Osteocyte (in vitro differentiated cells): ENCODE data around the gene XRCC2. TPM values are rescaled to one million over a fixed set of nuclear protein-coding genes. Genes with fewer than 3 reads are reported as not detected.

Experiments
- DNase-seq: peaks from one replicate; pipeline ENCODE4 v3.0.0; 2021; ENCODE audit warnings: mixed read lengths; ENCODE audit not compliant: unreplicated experiment; ENCODE audit errors: extremely low spot score
- H3K27ac Mint-ChIP-seq: one replicate; pipeline ENCODE4 v1.8.0; 2021; ENCODE audit warnings: mild to moderate bottlenecking, mixed read lengths; ENCODE audit not compliant: unreplicated experiment
- H3K27me3 Mint-ChIP-seq: one replicate; pipeline ENCODE4 v1.8.0; 2021; ENCODE audit warnings: mixed read lengths; ENCODE audit not compliant: unreplicated experiment
- H3K36me3 Mint-ChIP-seq: one replicate; pipeline ENCODE4 v1.8.0; 2021; ENCODE audit warnings: mixed read lengths; ENCODE audit not compliant: unreplicated experiment
- H3K4me1 Mint-ChIP-seq: one replicate; pipeline ENCODE4 v1.8.0; 2021; ENCODE audit warnings: mixed read lengths; ENCODE audit not compliant: unreplicated experiment
- H3K4me3 Mint-ChIP-seq: one replicate; pipeline ENCODE4 v1.8.0; 2021; ENCODE audit warnings: mild to moderate bottlenecking, moderate library complexity, mixed read lengths; ENCODE audit not compliant: unreplicated experiment
- H3K9me3 Mint-ChIP-seq: one replicate; pipeline ENCODE4 v1.8.0; 2021; ENCODE audit warnings: mixed read lengths; ENCODE audit not compliant: unreplicated experiment
- CTCF ChIP-seq: fragments of 200-600 bp; sonication (generic); IDR thresholded peaks from 2 replicates; pipeline ENCODE4 v1.5.0; 2021; ENCODE audit warnings: antibody characterized with exemption, mild to moderate bottlenecking, moderate library complexity
- total RNA-seq: library from RNA; stranded (reverse); gene quantifications from 2 replicates; pipeline ENCODE4 v1.2.1, GENCODE V29; 2021

XRCC2 gene
- total RNA-seq, 1 donor from 2014 or later: 1.4 TPM

- peak overlapping the region; percentile 47 for H3K4me3 Mint-ChIP-seq
- no peaks in the 10 kb centered on the region for H3K27me3 Mint-ChIP-seq
- H3K9me3 Mint-ChIP-seq: no peaks in the 10 kb centered on the region
- DNase-seq: no peak
- no peaks in the 10 kb centered on the region for H3K36me3 Mint-ChIP-seq
- H3K4me1 Mint-ChIP-seq: peaks cover 16% of the 10 kb centered on the region
- H3K27ac Mint-ChIP-seq: no peak overlapping the region
- no peak for TF ChIP-seq CTCF
These were observed 2.1 kb upstream of the XRCC2 start for GRCh38 chr7:152677808-152678670.

GRCh38 chr7:152674860-152675758 is 832 bp downstream of the XRCC2 start:
- Mint-ChIP-seq H3K36me3 (no peaks in the 10 kb centered on the region), H3K27me3 (no peaks in the 10 kb centered on the region), H3K4me1 (peaks cover 16% of the 10 kb centered on the region), H3K4me3 (peak overlapping the region; percentile 97), H3K27ac (peak overlapping the region; percentile 5), H3K9me3 (no peaks in the 10 kb centered on the region)
- DNase-seq: no peak
- no peak for TF ChIP-seq CTCF

- Mint-ChIP-seq H3K9me3 (no peaks in the 10 kb centered on the region), H3K27me3 (no peaks in the 10 kb centered on the region), H3K4me1 (peaks cover 16% of the 10 kb centered on the region), H3K27ac (no peak overlapping the region), H3K36me3 (no peaks in the 10 kb centered on the region), H3K4me3 (no peak overlapping the region)
- no peak for TF ChIP-seq CTCF
- DNase-seq: no peak
These were observed 2.0 kb downstream of the XRCC2 start for GRCh38 chr7:152673897-152674296.

- H3K4me1 Mint-ChIP-seq: peaks cover 16% of the 10 kb centered on the region
- no peak for DNase-seq
- no peak overlapping the region for H3K4me3 Mint-ChIP-seq
- no peaks in the 10 kb centered on the region for H3K27me3 Mint-ChIP-seq
- no peaks in the 10 kb centered on the region for H3K36me3 Mint-ChIP-seq
- no peak for TF ChIP-seq CTCF
- no peaks in the 10 kb centered on the region for H3K9me3 Mint-ChIP-seq
- no peak overlapping the region for H3K27ac Mint-ChIP-seq
These were observed 3.3 kb downstream of the XRCC2 start for GRCh38 chr7:152672626-152673025.

GRCh38 chr7:152669758-152670157 is 6.2 kb downstream of the XRCC2 start:
- TF ChIP-seq CTCF: no peak
- H3K36me3 Mint-ChIP-seq: no peaks in the 10 kb centered on the region
- H3K4me1 Mint-ChIP-seq: peaks cover under 1% of the 10 kb centered on the region
- H3K27ac Mint-ChIP-seq: no peak overlapping the region
- no peak overlapping the region for H3K4me3 Mint-ChIP-seq
- no peaks in the 10 kb centered on the region for H3K27me3 Mint-ChIP-seq
- no peaks in the 10 kb centered on the region for H3K9me3 Mint-ChIP-seq
- no peak for DNase-seq
